ENCODE measurements around the gene RBPJL. TPM values are rescaled to one million over a fixed set of nuclear protein-coding genes. Genes with fewer than 3 reads are reported as not detected.

The RBPJL gene
- total and polyA plus RNA-seq, 2 of the 13 experiments (the other 11 are each of a cell fraction or from before 2014, with no cell fraction given) = not detected

DNA sequence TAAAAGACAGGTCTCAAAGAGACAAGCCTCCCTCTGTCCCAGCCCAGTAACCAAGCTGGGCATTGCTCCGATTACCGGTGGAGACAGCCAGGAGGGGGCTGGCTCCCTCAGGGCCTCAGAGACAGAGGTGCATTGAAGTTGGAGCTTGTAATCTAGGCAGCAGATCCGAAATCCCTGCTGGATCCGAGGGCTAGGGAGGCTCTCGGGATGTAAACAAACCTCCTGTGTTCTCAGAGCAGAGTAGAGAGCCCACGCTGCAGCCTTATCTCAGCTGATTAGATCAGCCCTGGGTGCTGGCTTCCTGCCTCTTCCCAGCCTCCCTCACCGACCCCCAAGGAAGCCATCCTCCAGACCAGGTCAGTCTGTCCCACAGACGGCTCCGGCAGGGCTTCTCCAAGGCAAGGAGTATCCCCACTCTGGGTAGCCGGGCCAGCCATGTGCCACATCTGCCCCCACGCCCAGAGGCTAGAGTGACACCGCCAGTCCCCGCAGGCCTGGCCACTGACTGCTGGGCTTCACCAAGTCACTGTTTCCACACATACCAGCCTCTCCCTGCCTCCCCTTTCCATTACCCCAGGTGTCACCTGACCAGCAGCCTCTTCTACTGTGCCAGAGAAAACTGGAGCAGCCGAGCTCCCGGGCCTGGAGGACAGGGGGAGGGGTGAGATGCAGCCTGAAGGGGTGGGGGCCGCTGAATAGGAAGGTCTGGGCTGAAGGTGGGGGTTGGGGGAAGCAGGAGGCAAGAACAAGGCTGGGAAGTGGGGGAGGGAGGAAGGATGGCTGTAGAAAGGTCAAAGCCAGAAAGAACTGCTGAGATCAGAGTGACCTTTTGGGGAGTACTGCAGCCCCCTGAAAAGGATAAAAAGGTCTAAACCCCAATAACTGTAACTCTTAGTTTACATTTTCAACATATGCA is 35.6 kb downstream of the RBPJL start (continued):
- TF ChIP-seq, protein P1, sequence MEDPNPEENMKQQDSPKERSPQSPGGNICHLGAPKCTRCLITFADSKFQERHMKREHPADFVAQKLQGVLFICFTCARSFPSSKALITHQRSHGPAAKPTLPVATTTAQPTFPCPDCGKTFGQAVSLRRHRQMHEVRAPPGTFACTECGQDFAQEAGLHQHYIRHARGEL (CRISPR knock-in tag; IDR thresholded peaks at IDR 0.05) = no peak
- TF ChIP-seq, protein P2, sequence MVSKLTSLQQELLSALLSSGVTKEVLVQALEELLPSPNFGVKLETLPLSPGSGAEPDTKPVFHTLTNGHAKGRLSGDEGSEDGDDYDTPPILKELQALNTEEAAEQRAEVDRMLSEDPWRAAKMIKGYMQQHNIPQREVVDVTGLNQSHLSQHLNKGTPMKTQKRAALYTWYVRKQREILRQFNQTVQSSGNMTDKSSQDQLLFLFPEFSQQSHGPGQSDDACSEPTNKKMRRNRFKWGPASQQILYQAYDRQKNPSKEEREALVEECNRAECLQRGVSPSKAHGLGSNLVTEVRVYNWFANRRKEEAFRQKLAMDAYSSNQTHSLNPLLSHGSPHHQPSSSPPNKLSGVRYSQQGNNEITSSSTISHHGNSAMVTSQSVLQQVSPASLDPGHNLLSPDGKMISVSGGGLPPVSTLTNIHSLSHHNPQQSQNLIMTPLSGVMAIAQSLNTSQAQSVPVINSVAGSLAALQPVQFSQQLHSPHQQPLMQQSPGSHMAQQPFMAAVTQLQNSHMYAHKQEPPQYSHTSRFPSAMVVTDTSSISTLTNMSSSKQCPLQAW (CRISPR knock-in tag; IDR thresholded peaks at IDR 0.05) = no peak
- TF ChIP-seq MTA3 (CRISPR knock-in tag; IDR thresholded peaks at IDR 0.05) (no peak), NFIB (CRISPR knock-in tag; IDR thresholded peaks at IDR 0.05; ENCODE audit: borderline replicate concordance) (no peak), IKZF1 (IDR thresholded peaks at IDR 0.05) (no peak), BRD4 (CRISPR knock-in tag; IDR thresholded peaks at IDR 0.05) (peak; percentile 34; the same call in 1 of the 2 replicates), NCOA1 (CRISPR knock-in tag; IDR thresholded peaks at IDR 0.05) (no peak), ZNF3 (CRISPR knock-in tag; IDR thresholded peaks at IDR 0.05) (no peak; the same call in 1 of the 2 replicates), RBM22 (optimal IDR thresholded peaks at IDR 0.05; ENCODE audit: low read length) (no peak), MAFK (conservative IDR thresholded peaks at IDR 0.05 in 1 of 2, IDR thresholded peaks at IDR 0.05 in 1 of 2; ENCODE audit: low read length in 2 of 2) (no peak), XBP1 (CRISPR knock-in tag; IDR thresholded peaks at IDR 0.05) (no peak), ARNT2 (CRISPR knock-in tag; IDR thresholded peaks at IDR 0.05; ENCODE audit: low read depth) (no peak; the same call in 1 of the 2 replicates), MED1 (CRISPR knock-in tag; IDR thresholded peaks at IDR 0.05) (peak; percentile 71), ZFYVE20 (CRISPR knock-in tag; IDR thresholded peaks at IDR 0.05; ENCODE audit: borderline replicate concordance, low read depth) (no peak), ZNF432 (CRISPR knock-in tag; IDR thresholded peaks at IDR 0.05; ENCODE audit: borderline replicate concordance) (no peak), ZNF746 (CRISPR knock-in tag; IDR thresholded peaks at IDR 0.05) (no peak), ZNF496 (CRISPR knock-in tag; IDR thresholded peaks at IDR 0.05; ENCODE audit: insufficient replicate concordance) (no peak), ZNF225 (CRISPR knock-in tag; IDR thresholded peaks at IDR 0.05) (peak; percentile 64; the same call in 1 of the 2 replicates), CEBPG (CRISPR knock-in tag; IDR thresholded peaks at IDR 0.05) (no peak; the same call in 1 of the 2 replicates), ZFX (CRISPR knock-in tag; IDR thresholded peaks at IDR 0.05; ENCODE audit: low read depth) (peak; percentile 70)
- TF ChIP-seq, protein P3, sequence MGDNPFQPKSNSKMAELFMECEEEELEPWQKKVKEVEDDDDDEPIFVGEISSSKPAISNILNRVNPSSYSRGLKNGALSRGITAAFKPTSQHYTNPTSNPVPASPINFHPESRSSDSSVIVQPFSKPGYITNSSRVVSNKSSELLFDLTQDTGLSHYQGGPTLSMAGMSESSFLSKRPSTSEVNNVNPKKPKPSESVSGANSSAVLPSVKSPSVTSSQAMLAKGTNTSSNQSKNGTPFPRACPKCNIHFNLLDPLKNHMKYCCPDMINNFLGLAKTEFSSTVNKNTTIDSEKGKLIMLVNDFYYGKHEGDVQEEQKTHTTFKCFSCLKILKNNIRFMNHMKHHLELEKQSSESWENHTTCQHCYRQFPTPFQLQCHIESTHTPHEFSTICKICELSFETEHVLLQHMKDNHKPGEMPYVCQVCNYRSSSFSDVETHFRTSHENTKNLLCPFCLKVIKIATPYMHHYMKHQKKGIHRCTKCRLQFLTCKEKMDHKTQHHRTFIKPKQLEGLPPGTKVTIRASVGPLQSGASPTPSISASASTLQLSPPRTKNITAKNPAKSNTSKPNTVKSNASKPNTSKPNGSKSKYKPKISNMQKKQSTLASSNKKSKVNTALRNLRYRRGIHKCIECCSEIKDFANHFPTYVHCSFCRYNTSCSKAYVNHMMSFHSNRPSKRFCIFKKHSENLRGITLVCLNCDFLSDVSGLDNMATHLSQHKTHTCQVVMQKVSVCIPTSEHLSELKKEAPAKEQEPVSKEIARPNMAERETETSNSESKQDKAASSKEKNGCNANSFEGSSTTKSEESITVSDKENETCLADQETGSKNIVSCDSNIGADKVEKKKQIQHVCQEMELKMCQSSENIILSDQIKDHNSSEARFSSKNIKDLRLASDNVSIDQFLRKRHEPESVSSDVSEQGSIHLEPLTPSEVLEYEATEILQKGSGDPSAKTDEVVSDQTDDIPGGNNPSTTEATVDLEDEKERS (CRISPR knock-in tag; IDR thresholded peaks at IDR 0.05) = 0 out of 2 replicates have a peak, but pooled peaks have one; percentile 14
- TF ChIP-seq, protein P4, sequence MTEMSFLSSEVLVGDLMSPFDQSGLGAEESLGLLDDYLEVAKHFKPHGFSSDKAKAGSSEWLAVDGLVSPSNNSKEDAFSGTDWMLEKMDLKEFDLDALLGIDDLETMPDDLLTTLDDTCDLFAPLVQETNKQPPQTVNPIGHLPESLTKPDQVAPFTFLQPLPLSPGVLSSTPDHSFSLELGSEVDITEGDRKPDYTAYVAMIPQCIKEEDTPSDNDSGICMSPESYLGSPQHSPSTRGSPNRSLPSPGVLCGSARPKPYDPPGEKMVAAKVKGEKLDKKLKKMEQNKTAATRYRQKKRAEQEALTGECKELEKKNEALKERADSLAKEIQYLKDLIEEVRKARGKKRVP (CRISPR knock-in tag; IDR thresholded peaks at IDR 0.05) = no peak
- TF ChIP-seq, protein P5, sequence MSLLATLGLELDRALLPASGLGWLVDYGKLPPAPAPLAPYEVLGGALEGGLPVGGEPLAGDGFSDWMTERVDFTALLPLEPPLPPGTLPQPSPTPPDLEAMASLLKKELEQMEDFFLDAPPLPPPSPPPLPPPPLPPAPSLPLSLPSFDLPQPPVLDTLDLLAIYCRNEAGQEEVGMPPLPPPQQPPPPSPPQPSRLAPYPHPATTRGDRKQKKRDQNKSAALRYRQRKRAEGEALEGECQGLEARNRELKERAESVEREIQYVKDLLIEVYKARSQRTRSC (CRISPR knock-in tag; IDR thresholded peaks at IDR 0.05; ENCODE audit: low read depth) = no peak

All from HepG2 (cell line).